NCI-H2196 treated with DMSO at 0.1 percent for 48 hours (cell line): ENCODE measurements around the gene SYT17.

Experiments used
- DNase-seq: peaks from one replicate; lab custom pipeline; 2025; ENCODE audit not compliant: unreplicated experiment; lab: John Stamatoyannopoulos, UW

The SYT17 gene

GRCh38 chr16:19210968-19211367, 42.9 kb downstream of the SYT17 start:
- DNase-seq = no peak

DNA sequence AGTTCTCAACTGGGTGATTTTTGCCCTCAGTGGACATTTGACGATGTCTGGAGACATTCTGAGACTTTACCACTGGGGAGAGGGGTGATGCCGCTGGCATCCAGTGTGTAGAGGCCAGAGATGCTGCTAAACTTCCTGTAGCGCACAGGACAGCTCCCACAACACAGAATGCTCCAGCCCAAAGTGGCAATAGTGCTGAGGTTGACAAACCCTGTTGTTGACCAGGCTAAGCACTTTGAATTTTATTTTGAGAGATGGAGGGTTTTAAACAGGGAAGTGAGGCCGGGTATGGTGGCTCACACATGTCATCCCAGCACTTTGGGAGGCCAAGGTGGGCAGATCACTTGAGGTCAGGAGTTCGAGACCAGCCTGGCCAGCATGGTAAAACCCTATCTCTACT, 44.0 kb downstream of the SYT17 start:
- DNase-seq = no peak

GRCh38 chr16:19213885-19214284, 45.8 kb downstream of the SYT17 start:
- DNase-seq = no peak

DNA sequence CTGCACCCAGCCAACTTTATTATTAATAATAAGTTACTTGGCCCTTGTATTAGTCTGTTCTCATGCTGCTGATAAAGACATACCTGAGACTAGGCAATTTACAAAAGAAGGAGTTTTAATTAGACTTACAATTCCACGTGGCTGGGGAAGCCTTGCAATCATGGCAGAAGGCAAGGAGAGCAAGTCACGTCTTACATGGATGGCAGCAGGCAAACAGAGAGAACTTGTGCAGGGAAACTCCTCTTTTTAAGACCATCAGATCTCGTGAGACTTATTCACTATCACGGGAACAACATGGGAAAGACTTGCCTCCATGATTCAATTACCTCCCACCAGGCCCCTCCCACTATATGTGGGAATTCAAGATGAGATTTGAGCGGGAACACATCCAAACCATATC, 47.7 kb downstream of the SYT17 start:
- DNase-seq = no peak

DNA sequence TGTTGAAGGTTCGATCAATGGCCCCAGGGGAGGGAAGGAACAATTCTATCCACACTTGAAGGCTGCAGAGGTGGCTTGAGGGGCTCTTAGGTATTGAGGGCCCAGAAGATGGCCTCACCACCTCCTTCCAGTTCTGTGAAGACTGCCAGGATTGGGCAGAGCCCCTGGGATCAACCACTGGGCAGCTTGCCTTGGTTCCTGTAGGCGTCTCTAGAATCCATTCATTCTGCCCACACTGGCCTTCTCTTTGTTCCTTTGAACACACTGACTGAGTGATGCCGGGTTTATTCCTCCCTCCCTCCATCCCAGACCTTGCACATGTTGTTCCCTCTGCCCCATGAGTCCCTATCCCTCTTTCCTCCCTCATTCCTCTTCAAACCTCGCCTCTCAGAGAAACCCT, 50.5 kb downstream of the SYT17 start:
- no peak for DNase-seq

- no peak for DNase-seq
Measured at GRCh38 chr16:19219836-19220235, 51.8 kb downstream of the SYT17 start.

DNA sequence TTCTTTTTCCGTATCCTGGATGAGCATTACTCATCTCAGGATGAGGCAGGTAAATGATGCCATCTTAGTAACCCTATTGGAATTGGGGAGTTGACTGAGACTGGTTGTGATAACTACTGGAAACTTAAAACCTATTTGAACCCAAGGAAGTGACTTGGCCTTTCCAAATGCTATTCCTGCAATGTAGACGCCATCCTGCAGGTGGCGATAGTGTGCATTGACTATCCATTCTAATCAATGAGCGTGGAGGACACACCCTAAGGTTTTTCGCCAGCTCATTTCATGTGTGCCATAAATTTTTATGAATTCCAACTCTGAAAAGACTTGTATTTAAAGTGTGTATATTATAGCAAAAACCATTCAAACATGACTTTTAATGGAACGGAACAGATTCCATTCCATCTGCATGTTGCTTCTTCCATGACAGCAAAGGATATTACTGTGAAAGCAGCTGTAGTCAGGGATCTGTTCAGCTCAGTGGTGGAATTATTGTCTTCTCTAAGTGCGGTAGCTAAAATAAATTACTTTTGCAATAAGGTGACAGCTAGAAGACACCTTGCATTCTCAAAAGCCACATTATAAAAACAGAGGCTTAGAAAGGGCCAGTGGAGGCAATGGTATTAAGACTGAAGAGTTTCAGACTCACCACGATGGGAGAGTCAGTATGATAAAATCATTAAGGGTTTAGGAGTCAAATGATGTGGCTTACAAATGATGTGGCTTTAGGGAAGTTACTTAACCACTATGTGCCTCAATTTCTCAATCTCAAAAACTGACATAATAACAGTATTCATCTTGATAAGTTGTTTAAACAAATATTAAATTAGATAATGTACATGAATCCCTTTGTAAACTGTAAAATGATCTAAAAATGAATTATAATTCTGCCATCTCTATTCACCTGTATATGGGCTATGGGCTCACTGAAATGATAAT, 55.5 kb downstream of the SYT17 start:
- DNase-seq = no peak

- DNase-seq = no peak
Measured at GRCh38 chr16:19225651-19226050, 57.6 kb downstream of the SYT17 start.

DNA sequence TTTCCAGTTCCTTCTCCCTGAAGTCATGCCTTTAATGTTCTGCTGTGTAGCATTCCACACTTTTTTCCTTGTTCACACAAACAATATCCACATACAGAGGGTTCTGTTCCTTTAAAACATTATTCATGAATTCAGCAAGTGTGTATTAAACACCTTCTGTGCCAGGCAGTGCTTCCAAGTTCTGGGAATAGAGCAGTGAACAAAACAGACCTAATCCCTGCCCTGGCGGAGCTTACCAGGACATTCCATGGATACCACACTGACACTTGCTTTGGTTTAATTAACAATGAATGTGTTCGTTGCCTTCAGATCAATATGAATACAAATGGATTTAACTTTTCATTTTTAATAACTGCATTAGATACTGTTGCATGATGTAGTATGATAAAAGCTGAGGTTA, 59.6 kb downstream of the SYT17 start:
- no peak for DNase-seq

DNA sequence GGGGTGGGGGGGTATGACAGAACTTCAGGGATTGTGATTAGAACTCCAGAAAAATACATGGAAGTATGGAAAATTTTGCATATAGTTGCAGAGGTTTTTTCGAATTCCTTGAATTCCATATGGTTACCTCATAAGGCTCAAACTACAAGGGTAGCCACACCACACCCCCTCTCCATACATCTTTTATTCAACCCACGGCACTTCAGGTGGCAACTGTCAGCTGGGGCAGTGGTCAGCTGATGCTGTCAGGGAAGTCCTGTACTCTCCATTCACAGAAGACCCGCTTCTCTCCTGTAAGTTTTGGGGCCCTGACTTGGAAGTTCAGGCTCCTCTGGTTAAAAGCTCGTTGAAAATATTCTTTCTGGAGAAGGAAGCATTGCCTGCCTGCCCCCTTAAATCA, 60.0 kb downstream of the SYT17 start:
- DNase-seq = no peak

GRCh38 chr16:19228575-19228974, 60.5 kb downstream of the SYT17 start:
- DNase-seq = no peak

DNA sequence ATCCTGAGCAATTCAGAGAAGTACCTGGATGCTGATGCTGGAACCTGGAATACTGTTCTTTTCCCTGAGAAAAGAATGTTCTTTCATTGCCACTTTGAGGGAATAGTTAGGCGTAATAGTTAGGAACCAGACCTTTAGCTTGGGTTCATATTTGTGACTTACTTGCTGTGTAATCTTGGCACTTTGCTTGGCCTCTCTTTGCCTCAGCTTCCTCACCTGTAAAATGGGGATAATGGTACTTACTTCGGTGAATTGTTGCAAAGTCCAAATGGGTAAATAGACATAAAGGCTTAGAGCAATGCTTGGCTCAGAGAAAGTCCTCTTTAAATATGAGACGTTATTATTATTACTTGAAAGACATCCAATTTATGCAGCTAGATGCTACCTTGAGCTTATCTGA, 62.5 kb downstream of the SYT17 start:
- DNase-seq = no peak

- DNase-seq = no peak
Measured at GRCh38 chr16:19231881-19232280, 63.8 kb downstream of the SYT17 start.

DNA sequence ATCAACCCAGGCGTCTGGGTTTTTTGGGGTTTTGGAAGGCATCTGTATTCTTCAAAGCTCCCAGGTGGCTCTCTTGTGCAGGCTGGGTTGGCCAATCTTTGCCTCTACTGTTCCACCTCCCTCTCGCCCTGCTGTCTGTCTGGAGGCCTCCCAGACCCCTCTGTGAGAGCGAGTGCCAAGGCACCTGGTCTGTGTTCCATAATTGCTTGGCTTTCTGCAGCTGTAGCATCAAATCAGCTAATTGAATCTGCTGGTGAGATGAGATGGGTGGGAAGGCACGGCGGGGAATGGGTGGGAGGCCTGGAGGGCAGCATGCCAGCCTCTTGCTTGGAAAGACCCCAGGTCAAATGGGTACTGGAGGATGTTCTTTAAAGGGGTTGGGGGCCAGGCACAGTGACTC, 64.9 kb downstream of the SYT17 start:
- DNase-seq = no peak

- DNase-seq = no peak
Measured at GRCh38 chr16:19235478-19235877, 67.4 kb downstream of the SYT17 start.

GRCh38 chr16:19235886-19236285, 67.8 kb downstream of the SYT17 start:
- DNase-seq = no peak

- DNase-seq = no peak
Measured at GRCh38 chr16:19236561-19237209, 68.6 kb downstream of the SYT17 start.

GRCh38 chr16:19238406-19238805, 70.4 kb downstream of the SYT17 start:
- no peak for DNase-seq

GRCh38 chr16:19239511-19240155, 71.6 kb downstream of the SYT17 start:
- no peak for DNase-seq

DNA sequence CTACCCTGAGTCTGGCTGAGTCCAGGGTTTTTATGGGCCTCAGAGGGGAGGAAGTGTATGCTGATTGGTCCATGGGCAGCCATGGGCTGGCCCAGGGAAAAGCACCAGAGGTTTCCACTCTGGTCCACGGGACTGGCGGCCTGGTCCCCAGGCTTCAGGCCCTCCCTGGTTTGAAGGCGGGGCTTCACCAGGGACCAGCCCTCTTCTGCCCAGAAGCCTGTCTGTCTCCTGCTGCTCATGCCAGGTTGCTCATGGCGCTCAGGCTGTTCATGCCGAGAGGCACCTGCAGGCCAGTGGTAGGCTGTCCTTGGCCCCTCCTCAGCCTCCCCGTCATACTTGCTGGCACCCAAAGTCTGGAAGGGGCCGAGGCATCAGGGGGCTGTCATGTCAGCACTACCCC, 72.5 kb downstream of the SYT17 start:
- no peak for DNase-seq

DNA sequence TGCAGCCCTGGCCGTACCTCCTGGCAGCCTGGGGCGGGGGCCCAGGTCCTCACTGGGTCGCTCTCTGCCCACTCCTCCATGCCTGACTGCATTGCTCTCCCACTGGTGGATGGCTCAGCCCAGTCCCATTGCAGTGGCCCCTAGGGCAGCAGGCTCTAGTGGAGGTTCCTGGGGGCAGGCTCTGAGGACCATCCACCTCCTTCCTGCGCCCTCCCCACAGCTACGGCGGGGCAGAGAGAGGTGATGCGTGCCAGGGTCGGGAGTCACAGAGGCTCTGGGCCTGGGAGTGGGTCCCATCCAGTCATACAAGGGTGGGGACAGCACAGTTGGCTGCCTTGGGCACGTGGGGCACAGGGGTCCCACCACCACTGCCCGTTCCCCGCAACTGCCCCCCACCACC, 73.5 kb downstream of the SYT17 start:
- no peak for DNase-seq

- no peak for DNase-seq
Measured at GRCh38 chr16:19242186-19242585, 74.1 kb downstream of the SYT17 start.
